HK-2 (cell line): Measurements from ENCODE around the gene SLC45A1.
"Not testable (repeated sequence)": the region's sequence is repeated elsewhere in the genome, so short reads cannot be mapped to it uniquely, and the experiment has no call there.

ENCODE experiments used
- DNase-seq: peaks from one replicate; pipeline ENCODE4 v3.0.0-alpha.2; 2018; ENCODE audit not compliant: unreplicated experiment

SLC45A1 gene

DNA sequence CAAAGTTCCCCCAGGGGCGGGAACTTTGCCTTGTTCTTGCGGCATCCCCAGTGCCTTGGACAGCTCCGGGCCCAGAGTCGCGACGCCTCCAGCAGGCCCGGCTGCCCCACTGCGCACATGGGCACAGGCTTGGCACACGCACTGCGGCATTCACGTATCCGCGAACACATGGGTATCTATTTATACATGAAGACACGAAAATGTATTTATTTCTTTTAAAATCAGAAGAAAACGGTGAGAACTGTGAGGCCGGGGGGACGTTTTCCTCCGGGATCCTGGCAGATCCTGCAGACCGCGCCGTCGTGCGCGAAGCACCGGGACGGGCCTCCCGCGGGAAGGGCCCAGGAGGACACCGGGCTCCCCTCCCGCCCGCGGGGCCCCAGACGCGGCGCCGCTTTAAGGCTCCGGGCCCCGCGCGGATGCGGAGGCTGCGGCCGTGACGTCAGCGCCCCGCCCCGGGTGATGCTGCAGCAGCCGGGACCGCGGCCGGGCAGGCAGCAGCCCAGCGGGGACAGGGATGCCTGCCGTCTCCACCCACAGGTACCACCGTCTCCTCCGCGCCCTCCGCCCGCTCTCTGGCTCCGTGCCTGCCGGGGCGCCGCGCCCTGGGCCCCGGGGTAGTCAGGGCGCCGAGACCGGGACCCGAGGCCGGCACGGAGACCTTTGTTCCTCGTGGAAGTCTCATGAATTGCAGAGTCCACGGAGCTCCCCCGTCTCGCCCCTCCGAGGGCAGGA lies at the start of gene SLC45A1:
Gene SLC45A1, plus strand, starts transcription at position 468 of the 735 bp plus-strand sequence. CDS start 6,216 bp downstream, outside the sequence.
- DNase-seq = peak; percentile 24

DNA sequence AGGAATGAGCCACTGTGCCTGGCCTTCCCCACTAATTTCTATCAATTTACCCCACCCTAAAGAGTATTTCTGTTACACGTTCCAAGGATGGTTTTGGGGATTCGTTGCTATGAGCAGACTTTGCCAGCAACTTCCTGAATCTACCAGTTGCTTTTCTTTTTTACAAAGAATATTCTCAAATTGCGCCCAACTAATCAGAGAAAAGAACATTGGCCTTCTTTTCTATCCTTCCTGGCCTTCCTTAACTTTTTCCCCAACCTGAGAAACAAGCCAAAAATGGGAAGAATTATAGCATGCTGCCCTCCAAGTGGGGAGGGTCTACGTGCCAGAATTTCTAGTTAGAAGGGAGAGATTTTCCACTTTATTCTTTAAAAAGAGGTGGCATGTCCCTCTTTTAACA lies 44.9 kb upstream of the SLC45A1 start:
- no peak for DNase-seq

DNA sequence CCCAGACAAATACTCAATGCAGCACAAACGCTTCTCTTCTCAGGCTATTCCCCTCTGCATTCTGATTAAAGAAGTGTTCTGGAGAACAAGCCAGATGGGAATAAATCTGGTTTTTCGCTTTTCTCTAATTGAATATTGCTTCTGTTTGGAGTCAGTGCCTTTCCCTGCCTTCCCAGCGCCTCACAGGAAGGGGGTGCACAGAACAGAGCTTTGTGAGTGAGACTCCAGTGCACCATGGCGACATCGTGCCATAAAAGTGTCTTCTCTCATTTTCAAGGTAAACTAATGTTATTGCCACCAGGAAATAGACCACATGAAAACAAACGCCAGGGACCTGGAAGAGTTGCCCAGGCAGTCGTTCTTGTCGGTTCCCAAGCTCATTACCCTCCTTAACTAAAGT lies 43.6 kb upstream of the SLC45A1 start:
- DNase-seq = no peak

DNA sequence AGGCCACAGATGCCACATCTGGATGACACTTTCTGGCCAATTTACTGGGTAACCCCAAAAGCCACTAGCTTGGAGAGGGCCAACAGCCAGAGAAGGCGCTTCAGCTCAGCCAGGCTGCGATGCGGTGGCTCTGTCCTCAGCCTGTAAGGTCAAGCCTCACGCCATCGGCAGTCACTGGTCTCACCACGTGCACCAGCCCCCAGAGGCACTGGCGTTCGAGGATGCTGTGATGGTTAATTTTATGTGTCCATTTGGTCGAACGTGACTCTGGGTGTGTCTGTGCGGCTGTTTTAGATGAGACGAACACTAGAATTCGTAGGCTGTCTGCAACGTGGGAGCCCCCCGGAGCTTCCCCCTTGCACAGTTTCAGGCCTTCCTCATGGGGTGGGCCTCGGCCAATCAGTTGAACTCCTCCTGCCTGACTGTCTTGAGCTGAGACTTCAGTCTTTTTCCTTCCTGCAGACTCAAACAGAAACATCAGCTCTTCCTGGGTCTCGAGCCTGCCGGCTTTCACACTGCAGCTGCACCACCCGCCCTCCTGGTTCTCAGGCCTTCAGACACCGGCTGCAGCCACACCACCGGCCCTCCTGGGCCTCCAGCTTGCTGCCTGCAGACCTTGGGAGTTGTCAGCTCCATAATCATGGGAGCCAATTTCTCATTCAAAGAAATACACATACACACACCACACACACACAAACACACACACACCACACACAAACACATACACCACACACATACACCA lies 41.6 kb upstream of the SLC45A1 start:
- DNase-seq = no peak

DNA sequence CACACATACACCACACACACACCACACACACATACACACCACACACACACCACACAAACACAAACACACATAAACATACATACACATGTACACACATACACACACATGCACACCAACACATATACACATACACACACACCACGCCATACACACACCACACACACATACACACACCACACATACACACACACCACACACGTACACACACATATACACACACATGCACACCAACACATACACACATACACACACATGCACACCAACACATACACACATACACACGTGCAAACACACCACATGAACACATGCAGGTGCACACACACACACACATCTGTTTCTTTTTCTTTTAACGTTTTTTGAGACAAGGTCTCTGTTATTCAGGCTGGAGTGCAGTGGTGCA lies 41.0 kb upstream of the SLC45A1 start:
- DNase-seq = no peak

DNA sequence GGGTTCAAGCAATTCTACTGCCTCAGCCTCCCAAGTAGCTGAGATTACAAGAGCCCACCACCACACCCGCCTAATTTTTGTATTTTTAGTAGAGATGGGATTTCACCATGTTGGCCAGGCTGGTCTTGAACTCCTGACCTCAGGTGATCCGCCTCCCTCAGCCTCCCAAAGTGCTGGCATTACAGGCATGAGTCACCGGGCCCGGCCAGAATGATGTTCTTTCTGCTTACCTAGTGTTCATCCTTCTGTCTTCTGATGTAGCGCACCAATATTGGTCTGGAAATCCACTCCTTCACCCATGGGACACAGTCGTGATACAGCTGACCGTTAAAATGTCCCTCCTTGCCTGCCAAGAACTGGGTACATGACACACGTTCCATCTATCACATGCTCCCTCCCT lies 39.2 kb upstream of the SLC45A1 start:
- not testable (repeated sequence) for DNase-seq

DNA sequence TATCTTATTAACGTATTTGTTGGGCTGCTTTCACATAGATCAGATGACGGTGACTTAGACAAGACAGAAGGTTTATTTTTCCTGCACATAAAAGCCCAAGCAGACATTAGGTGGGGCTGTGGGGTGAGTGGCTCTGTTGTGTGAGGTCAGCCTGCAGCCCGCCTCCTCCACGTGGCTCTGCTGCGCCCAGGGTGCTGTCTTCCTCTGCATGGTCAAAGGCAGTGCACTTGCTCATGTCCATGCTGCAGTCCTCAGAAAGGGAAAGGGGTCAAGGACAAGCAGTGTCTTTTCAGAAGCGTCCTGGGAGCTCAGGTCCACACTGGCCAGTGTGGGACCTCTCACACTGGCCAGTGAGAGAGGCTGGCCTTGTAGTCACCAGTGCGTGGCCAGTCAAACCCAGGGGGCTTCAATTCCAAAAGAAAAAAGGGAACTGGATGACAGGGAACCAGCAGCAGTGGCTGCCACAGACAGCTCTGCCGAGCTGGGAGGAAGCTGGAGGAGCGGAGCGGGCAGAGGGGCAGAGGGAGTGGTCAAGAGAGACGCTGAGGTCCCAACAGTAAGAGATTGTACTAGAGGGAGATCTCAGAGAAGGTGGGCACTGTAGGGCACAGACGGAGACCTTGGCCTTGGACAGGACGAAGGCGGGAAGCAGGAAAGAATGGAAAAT lies 35.9 kb upstream of the SLC45A1 start:
- DNase-seq = no peak

DNA sequence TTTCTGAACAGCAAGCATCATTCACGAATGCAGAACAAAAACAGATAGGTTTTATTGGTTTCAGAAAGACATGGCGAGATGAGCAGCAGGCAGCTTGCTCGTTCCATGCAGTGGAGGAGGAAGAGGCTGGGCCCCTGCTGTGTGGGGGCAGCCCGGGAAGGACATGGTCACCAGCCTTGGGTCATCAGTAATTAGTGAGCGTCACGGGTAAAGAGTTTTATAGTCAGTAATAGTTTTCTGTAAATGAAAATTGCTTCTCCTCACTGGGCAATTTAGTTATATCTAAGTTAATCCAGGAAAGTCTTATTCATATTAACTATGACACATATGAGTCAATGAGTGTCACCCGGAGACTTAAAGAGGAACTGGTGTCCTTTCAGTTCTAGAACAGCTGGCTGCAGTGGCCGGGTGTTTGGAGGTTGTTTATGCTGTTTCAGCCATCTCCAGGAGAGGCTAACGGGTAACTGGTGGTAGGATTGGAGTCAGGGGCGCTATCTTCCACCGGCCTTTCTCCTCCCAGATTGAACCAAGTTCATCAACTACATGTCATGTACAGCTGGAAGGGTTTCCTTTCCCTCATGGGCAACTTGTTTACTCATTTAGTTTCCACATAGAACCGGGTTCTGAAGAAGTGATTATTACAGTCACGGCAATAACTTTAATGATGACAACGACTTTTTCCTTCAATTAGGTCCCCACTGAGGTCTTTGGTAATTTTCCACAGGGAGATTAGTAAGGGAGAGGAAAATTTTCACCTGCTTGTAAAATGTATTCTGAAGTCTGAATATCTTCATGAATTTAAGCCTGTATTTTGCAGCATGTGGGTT lies 34.6 kb upstream of the SLC45A1 start:
- DNase-seq = no peak

DNA sequence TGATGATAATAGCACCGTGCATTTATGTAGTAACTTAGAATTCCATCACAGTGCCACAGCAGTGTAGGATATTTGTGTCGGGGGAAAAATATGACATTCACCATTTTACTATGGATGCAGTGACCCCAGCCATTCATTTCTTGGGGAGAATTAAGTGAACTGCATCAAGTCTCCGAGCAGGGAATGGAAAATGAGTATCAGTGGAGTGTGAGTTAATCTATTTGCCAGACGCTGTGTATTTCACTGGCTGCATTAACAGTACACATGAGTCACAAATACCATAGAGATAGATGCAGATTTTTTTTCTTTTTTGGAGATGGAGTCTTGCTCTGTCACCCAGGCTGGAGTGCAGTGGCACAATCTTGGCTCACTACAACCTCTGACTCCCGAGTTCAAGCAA lies 33.8 kb upstream of the SLC45A1 start:
- no peak for DNase-seq

DNA sequence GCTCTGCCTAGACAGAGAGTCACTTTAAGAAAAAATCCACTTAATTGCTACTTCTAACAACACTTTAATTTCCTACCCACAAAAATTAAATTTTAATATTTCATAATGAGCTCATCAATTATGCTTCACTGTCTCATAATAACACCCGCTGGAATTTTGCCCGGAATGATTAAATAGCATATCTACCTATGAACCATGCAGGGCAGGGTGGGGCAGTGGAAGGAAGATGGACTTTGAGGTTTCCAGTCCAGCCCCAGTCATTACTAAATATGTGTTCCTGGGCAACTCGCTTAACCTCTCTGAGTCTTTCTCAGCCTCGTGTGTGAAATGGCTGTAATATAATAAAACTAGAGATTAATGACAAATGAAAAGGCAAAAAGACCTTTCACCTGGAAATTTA lies 32.8 kb upstream of the SLC45A1 start:
- DNase-seq = no peak

DNA sequence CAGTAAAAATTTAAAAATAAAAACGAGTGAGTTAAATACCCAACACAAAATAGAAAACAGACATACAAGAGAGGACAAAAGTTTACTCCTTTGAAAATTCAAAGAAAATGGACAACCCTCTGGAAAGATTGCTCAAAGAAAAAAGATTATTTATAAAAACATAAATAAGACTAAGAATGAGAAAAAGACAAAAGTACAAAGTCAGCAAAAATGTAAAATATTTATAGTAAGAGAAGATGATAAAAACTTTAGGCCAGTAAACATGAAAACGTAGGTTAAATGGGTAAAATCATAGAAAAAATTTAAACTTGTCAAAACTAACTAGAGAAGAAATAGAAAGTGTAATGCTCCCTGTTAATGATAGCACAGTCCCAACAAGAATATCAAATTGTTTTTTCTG lies 31.9 kb upstream of the SLC45A1 start:
- DNase-seq = no peak

DNA sequence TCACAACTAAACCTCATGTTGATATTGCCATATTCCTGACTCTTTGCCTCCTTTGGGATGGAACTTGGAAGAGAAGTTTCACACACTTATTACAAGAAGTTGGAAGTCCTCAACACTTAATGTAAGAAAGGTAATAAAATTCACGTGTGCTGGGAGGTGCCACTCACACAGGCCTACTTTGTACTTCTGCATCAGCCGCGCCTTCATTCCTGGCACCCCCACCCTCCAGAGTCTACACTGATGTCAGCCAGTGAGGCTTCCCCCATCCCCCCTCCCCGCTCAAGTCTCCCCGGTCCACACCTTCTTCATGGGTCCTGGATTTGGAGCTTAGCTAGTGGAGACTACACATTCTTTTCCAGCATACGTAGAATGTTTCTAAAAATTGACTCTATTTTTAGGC lies 24.8 kb upstream of the SLC45A1 start:
- DNase-seq = no peak

DNA sequence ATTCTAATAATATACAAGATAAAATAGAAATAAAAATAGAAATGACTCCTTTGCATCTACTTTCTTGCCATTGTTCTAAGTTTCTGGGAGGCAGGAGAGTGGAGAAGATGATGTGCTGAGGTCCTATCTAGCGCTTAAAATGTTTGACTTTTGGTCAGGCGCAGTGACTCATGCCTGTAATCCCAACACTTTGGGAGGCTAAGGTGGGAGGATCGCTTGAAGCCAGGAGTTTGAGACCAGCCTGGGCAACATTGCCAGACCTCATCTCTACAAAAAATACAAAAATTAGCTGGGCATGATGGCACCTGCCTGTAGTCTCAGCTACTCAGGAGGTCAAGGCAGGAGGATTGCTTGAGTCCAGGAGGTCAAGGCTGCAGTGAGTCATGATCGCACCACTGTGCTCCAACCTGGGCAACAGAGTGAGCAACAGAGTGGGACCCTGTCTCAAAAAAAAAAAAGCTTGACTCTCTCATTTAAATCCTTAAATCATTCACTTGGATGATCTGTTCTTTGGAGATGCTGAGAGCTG lies 24.2 kb upstream of the SLC45A1 start:
- DNase-seq = no peak

DNA sequence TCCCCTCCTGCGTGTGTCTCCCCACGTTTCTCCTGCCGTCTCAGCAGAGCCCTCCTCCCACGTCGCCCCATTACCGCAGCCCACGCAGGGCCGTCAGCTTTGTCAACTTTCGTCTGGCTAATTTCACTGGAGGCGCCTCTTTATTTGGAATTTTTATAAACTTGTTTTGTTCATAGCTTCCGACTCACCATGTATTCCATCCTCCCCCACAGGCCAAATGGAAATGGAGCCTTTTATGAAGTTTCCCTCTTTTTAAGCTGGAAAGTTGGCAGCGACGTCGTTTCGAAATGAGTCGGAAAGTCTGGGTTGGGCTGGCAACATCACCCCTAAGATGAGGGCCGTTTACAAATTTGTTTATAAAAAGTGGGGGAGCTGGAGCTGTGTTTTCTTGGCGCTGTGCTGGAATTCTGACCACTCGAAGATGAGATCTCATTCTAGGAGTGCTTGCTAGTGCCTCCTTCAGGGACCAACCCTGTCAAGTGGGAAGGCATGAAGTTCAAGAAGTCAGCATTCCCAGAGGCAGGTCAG lies 23.7 kb upstream of the SLC45A1 start:
- no peak for DNase-seq

DNA sequence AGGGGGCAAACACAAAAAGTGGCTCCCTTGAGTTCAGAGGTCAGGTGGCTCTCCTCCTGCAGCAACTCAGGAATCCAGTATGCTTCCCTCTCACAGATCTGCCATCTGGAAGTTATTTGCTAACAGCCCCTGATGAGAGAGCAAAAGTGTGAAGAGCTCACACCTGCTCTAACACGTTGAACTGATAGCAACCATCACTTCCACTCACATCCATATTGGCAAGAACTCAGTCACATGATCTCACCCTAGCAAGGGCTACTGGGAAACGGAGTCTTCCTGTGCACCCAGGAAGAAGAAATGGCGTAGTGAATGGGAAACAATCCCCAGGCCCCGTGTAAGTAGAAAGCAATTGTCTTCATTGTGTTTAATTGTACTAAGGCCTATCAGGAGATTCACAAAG lies 20.7 kb upstream of the SLC45A1 start:
- no peak for DNase-seq

DNA sequence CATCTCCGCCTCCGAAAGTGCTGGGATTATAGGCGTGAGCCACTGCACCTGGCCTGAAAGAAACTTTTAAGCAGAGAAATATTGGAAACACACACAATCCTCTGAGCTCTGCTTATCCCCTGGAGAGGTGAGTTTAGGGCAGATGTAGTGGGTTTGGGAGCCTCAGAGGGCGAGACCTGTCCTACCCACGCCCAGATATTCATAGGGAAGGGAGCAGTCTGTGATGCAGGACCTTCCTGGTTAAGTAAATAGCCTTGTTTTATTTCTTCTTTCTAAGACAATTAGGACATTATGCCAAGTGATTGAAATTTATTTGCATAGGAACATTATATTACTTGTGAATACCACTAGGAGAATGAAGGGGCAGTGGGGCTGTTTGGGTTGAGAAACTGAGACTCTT lies 18.0 kb upstream of the SLC45A1 start:
- no peak for DNase-seq

DNA sequence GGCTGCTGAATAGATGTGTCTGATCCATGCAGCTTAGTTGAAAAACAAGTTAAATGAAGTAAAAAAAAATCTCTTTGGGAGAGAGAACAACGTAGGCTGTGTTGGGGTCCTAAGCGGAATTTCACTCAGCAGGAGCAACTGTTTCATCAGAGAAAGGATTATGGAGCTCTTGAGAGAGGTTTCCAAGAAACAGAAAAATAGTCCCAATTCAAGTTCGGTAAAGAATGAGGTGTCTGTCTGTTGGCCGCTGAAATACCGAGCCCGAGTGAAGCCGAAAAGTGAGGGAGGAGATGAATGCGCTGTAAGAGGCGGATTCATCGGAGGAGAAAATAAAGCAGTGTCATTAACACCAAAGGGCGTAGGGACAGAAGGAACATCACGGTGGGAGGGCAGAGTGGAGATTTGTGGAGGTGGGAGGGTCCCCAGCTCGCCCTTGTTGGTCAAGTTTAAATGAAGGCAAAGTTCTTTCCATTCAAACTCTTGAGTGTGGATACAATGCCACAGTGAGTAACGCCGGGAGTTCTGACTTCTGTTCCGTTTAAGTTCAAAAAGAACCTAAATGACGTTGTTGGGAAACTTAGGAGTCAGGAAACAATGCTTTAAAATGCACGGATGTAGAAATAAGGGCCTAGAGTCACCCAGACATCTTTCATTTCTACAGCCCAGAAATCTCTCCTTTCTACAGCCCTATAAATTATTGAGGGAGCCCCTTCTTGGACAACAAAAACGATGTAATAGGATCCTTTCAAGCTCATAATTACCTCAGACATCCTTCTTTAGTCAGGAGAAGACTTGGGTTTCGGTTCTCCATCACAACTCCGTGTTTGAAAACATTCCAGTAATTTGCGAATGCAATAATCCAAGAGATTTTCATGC lies 15.6 kb upstream of the SLC45A1 start:
- DNase-seq = no peak

DNA sequence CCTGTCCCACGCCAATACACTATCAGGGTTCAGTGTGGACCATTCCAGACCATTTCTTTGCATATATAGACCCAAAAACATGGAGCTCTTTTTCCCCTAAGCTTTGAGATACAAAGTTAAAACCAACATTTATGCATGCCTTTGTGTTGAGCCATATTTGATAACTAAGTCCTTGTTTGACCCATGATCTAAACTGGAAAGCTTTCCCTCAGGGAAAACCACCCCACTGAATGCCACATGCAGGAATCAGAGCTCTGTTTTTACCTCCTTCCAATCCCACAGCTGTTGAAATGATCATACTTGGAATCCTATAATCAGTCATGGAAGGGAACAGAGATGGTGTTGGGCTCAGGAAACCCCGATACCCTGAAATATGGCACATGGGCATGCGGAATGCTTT lies 14.8 kb upstream of the SLC45A1 start:
- DNase-seq = no peak

DNA sequence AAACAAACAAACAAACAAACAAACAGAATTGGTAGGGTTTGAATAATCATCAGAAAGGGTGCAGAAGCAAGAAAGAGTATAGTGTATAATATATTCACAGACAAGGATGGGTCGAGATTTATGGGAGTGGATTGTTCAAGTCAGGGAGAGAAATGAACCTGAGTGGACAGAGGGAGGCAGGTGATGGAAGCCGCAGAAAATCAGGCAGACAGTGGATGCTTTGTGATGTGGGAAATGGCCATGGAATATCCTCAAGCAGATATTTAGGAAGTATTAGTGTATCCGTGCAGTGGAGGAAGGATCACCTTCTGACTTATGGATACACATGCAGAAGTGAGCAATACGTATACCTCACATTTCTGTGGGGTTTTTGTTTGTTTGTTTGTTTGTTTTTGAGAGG lies 14.0 kb upstream of the SLC45A1 start:
- DNase-seq = no peak

DNA sequence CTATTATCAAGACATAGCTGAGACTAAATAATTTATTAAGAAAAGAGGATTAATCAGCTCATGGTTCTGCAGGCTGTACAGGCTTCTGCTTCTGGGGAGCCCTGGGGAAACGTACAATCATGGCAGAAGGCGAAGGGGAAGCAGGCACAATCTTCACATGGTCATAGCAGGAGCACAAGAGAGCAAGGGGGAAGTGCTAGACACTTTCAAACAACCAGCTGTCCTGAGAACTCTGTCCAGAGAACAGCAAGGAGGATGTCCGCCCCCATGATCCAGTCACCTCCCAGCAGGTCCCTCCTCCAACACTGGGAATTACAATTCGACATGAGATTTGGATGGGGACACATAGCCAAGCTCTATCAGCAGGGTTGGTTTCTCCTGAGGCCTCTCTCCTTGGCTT lies 10.3 kb upstream of the SLC45A1 start:
- no peak for DNase-seq
